G401 (cell line): Measurements from ENCODE around the gene STAC3. TPM values are rescaled to one million over a fixed set of nuclear protein-coding genes. Genes with fewer than 3 reads are reported as not detected.

Source experiments
- DNase-seq: peaks from one replicate; pipeline ENCODE4 v3.0.0-alpha.2; 2015; ENCODE audit warnings: low spot score
- in situ Hi-C: cut with HindIII; loops from 2 replicates; pipeline ENCODE4 v1.10.0; 2016; ENCODE audit warnings: low sequenced_read_pairs, mixed read lengths
- total RNA-seq: library from RNA; depleted of rRNA; stranded (reverse); fragments of >200 nt; shearing (Covaris generic); gene quantifications from 2 replicates; pipeline ENCODE4 v1.2.3, GENCODE V29; 2014; rRNA removed

STAC3 gene
- total RNA-seq, 1 experiment from 2014 or later, result 0.14 TPM

DNA sequence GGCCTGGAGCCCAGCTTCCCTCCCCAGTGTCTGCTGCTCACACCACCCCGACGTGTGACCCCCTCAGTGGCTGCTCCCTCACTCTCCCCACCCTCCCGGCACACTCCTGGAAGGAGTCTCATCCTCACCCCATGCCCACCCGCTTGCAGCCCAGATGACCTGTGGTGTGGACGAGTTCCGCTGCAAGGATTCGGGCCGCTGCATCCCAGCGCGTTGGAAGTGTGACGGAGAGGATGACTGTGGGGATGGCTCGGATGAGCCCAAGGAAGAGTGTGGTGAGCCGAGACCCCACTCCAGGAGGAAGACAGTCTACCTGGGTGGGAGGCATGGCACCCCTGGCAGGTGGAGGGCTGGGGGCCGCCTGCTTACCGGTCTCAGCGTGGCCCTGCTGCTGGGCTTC is 49.4 kb downstream of the STAC3 start:
- in situ Hi-C loops, result no loop called here
- DNase-seq, result no peak

DNA sequence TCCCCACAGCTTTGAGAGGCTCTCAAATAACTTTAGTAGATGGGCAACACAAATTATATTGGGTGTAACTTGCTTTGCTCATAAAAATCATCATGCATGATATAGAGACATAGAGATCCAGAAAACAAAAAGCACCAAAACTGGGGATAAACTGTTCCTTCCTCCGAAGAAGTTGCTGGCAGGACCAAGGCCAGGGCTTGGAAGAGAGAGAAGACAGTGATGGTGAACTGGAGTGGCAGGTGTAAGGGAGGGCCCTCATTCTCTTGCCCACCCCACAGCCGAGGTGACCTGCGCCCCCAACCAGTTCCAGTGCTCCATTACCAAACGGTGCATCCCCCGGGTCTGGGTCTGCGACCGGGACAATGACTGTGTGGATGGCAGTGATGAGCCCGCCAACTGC is 49.8 kb downstream of the STAC3 start:
- DNase-seq, result no peak
- in situ Hi-C loops, result no loop called here

DNA sequence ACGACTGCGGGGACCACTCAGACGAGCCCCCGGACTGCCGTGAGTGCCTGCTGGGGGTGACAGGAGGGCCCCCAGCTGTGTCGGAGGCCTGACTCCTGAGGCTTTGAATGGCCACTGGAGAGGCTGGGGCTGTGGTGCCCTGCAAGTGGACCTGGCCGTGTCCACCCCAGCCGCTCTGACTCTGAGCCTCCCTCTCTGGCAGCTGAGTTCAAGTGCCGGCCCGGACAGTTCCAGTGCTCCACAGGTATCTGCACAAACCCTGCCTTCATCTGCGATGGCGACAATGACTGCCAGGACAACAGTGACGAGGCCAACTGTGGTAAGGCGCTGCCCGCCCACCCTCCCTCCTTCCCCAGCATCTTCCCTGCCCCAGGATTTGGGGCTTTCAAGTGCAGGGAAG is 50.5 kb downstream of the STAC3 start:
- DNase-seq, result no peak
- in situ Hi-C loops, result no loop called here

DNA sequence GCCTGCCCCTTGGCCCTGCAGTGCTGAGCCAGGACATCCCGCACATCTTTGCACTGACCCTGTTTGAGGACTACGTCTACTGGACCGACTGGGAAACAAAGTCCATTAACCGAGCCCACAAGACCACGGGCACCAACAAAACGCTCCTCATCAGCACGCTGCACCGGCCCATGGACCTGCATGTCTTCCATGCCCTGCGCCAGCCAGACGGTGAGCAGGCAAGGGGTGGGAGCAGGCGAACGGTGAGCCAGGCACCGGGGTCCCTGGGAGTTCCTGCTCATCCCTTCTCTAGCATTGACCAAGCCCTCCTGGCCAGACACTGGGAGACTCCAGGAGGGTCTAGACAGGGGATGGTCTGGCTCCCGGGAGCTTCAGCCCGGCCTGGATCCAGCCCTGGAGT is 51.8 kb downstream of the STAC3 start:
- in situ Hi-C loops, result no loop called here
- DNase-seq, result no peak

DNA sequence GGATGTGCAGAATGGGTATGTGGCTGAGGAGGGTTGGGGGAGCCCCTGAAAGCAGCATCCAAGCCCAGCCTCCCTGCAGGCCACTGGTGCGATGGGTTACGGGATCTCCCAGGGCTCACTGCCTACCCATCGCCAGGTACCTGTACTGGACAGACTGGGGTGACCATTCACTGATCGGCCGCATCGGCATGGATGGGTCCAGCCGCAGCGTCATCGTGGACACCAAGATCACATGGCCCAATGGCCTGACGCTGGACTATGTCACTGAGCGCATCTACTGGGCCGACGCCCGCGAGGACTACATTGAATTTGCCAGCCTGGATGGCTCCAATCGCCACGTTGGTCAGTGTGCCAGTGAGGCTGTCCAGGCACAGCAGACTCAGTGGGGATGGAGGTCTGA is 52.7 kb downstream of the STAC3 start:
- DNase-seq, result no peak
- in situ Hi-C loops, result no loop called here

DNA sequence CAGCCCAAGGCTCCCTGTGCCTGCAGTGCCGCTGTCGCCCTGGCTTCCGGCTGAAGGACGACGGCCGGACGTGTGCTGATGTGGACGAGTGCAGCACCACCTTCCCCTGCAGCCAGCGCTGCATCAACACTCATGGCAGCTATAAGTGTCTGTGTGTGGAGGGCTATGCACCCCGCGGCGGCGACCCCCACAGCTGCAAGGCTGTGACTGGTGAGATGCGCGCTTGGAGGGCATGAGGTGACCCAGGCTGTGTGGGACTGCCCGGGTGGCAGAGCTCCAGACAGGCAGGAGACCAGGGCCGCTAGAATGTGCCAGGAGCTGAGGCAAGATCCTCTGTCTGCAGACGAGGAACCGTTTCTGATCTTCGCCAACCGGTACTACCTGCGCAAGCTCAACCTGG is 54.0 kb downstream of the STAC3 start:
- in situ Hi-C loops, result no loop called here

DNA sequence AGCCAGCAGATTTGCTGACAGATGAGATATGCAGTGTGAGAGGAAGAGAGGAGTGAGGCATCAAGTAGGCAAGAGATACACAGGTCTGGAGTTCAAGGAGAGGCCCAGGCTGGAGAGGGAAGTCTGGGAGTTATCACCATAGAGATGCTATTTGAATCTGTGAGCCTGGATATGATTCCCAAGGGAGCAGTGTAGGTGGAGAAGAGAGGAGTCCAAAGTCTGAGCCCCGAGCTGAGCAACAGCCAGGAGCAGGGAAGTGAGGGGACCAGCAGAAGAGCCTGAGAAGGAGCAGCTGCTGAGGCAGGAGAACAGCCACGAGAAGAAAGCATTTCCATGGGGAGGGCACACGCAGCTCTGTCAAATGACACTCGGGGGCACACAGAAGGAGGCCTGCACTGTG is 54.5 kb downstream of the STAC3 start:
- in situ Hi-C loops, result no loop called here
- DNase-seq, result no peak

More for the DNA sequence above, 54.0 kb downstream of the STAC3 start:
- DNase-seq, result no peak

DNA sequence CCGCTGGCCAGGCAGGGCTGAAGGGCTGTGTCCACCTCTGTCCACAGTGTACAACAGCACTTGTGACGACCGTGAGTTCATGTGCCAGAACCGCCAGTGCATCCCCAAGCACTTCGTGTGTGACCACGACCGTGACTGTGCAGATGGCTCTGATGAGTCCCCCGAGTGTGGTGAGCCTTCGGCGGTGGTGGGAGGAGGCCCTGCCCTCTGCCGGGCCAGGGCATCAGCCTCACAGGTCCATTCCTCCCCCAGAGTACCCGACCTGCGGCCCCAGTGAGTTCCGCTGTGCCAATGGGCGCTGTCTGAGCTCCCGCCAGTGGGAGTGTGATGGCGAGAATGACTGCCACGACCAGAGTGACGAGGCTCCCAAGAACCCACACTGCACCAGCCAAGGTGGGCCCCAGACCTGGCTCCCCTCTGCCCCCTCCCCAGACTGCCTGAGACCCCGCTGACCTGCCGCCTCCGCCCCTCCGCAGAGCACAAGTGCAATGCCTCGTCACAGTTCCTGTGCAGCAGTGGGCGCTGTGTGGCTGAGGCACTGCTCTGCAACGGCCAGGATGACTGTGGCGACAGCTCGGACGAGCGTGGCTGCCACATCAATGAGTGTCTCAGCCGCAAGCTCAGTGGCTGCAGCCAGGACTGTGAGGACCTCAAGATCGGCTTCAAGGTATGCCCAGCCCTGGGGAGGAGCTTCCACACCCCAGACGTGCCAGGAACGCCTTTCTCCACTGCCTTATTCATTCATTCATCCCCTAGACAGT is 55.2 kb downstream of the STAC3 start:
- in situ Hi-C loops, result no loop called here
- peak; percentile 64 for DNase-seq

DNA sequence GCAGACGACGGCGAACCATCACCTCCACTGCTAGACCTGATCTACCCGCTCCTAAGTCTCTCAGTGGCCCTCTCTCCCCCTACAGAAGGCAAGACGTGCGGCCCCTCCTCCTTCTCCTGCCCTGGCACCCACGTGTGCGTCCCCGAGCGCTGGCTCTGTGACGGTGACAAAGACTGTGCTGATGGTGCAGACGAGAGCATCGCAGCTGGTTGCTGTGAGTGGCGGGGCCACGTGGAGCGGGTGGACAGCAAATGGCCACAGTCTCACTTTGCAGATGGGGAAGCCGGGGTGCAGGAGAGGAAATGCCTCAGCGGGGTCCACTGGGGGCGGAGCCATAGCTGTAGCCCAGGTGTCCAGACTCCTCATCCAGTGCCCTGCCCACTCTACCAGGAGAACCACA is 55.8 kb downstream of the STAC3 start:
- DNase-seq, result no peak
- in situ Hi-C loops, result no loop called here

DNA sequence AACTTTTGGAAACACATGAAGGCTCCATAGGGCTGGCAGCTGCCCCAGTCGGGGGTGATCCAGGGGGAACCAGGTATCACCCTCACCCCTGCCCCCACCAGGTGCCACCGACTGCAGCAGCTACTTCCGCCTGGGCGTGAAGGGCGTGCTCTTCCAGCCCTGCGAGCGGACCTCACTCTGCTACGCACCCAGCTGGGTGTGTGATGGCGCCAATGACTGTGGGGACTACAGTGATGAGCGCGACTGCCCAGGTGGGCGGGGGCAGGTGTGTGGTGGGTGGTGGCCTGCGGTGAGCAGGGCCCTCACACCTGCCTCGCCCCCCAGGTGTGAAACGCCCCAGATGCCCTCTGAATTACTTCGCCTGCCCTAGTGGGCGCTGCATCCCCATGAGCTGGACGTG is 56.7 kb downstream of the STAC3 start:
- DNase-seq, result no peak
- in situ Hi-C loops, result no loop called here

DNA sequence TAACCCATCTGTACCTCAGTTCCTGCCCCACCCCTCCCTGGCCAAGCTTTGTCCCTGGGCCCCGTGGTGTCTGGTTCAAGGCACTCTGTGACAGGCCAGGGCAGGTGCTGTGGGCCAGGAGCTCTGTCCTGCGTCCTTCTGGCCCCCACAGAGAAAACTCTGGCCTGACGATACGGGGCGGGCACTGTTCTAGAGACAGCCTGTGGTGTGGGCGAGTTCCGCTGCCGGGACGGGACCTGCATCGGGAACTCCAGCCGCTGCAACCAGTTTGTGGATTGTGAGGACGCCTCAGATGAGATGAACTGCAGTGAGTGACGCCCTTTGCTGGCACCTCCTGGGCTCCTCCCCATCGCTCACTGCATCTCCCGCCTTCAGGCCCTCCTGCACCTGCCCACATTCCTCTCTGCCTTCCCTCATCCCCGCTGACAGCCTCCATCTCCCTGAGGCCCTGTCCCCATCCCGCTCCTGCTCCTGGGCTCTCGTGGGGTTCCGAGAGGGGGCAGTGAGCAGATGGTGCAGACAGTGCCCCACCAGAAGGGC is 57.2 kb downstream of the STAC3 start:
- DNase-seq, result peak; percentile 43
- in situ Hi-C loops, result no loop called here

Other genes starting within 250 kb of the STAC3 start
- gene ZBTB39, start 244.6 kb downstream of the STAC3 start, total RNA-seq, result 5.3 and 9.1 TPM in 2 replicates
- 0.85 TPM in 1 of 2 replicates, not detected in the other for gene TAC3, start 234.7 kb downstream of the STAC3 start, total RNA-seq
- 1.6 TPM in 1 of 2 replicates, not detected in the other for gene MYO1A, start 201.1 kb downstream of the STAC3 start, total RNA-seq
- gene NEMP1, start 172.4 kb downstream of the STAC3 start, total RNA-seq, result 17.4 and 23.9 TPM in 2 replicates
- 44.2 TPM in 2 replicates for gene NAB2, start 162.1 kb downstream of the STAC3 start, total RNA-seq
- gene STAT6, start 139.8 kb downstream of the STAC3 start, total RNA-seq, result 62.6 and 64.9 TPM in 2 replicates
- gene LRP1, start 122.7 kb downstream of the STAC3 start, total RNA-seq, result 19.3 and 25.1 TPM in 2 replicates
- gene LRP1-AS, start 103.6 kb downstream of the STAC3 start, total RNA-seq, result not detected in 2 replicates
- gene NXPH4, start 34.4 kb downstream of the STAC3 start, total RNA-seq, result 0.49 TPM in 1 of 2 replicates, not detected in the other
- gene SHMT2, start 21.5 kb downstream of the STAC3 start, total RNA-seq, result 160 and 174 TPM in 2 replicates
- 6.3 and 8.9 TPM in 2 replicates for gene R3HDM2, start 179.9 kb upstream of the STAC3 start, total RNA-seq
- gene INHBC, start 183.6 kb upstream of the STAC3 start, total RNA-seq, result not detected in 2 replicates
- 0.43 and 0.78 TPM in 2 replicates for gene INHBE, start 204.1 kb upstream of the STAC3 start, total RNA-seq
- gene GLI1, start 208.6 kb upstream of the STAC3 start, total RNA-seq, result 4.7 and 6.4 TPM in 2 replicates
- 0.18 TPM in 1 of 2 replicates, not detected in the other for gene ARHGAP9, start 228.7 kb upstream of the STAC3 start, total RNA-seq
- 220 and 246 TPM in 2 replicates for gene MARS1, start 236.9 kb upstream of the STAC3 start, total RNA-seq